Measurements from ENCODE around the gene UBA6.
"Not testable (repeated sequence)": the region's sequence is repeated elsewhere in the genome, so short reads cannot be mapped to it uniquely, and the experiment has no call there.

Gene UBA6

GRCh38 chr4:67700738-67701516 lies at the start of gene UBA6:
UBA6 (minus strand) TSS chr4:67701155; CDS start chr4:67701119, 36 bp downstream.
- FAIRE-seq = peak; percentile 43

- FAIRE-seq = no peak
Measured at GRCh38 chr4:67750691-67751090, 49.7 kb upstream of the UBA6 start.

- FAIRE-seq = no peak
Measured at GRCh38 chr4:67749286-67749685, 48.3 kb upstream of the UBA6 start.

GRCh38 chr4:67746797-67747495 lies 46.0 kb upstream of the UBA6 start:
- no peak for FAIRE-seq

- FAIRE-seq = no peak
Measured at GRCh38 chr4:67744561-67745283, 43.8 kb upstream of the UBA6 start.

- no peak for FAIRE-seq
Measured at GRCh38 chr4:67743194-67743593, 42.2 kb upstream of the UBA6 start.

- FAIRE-seq = no peak
Measured at GRCh38 chr4:67736262-67736661, 35.3 kb upstream of the UBA6 start.

- FAIRE-seq = no peak
Measured at GRCh38 chr4:67735325-67735724, 34.4 kb upstream of the UBA6 start.

GRCh38 chr4:67730511-67730910 lies 29.6 kb upstream of the UBA6 start:
- FAIRE-seq = not testable (repeated sequence)

- no peak for FAIRE-seq
Measured at GRCh38 chr4:67727124-67727850, 26.3 kb upstream of the UBA6 start.

- FAIRE-seq = no peak
Measured at GRCh38 chr4:67725981-67726380, 25.0 kb upstream of the UBA6 start.

- FAIRE-seq = no peak
Measured at GRCh38 chr4:67725132-67725531, 24.2 kb upstream of the UBA6 start.

GRCh38 chr4:67723949-67724348 lies 23.0 kb upstream of the UBA6 start:
- FAIRE-seq = no peak

GRCh38 chr4:67723341-67723740 lies 22.4 kb upstream of the UBA6 start:
- FAIRE-seq = no peak

GRCh38 chr4:67721770-67722597 lies 21.0 kb upstream of the UBA6 start:
- FAIRE-seq = no peak

GRCh38 chr4:67721315-67721769 lies 20.4 kb upstream of the UBA6 start:
- no peak for FAIRE-seq

GRCh38 chr4:67719953-67720617 lies 19.1 kb upstream of the UBA6 start:
- no peak for FAIRE-seq

- no peak for FAIRE-seq
Measured at GRCh38 chr4:67718848-67719247, 17.9 kb upstream of the UBA6 start.

GRCh38 chr4:67717586-67717985 lies 16.6 kb upstream of the UBA6 start:
- no peak for FAIRE-seq

- FAIRE-seq = no peak
Measured at GRCh38 chr4:67714955-67715354, 14.0 kb upstream of the UBA6 start.

GRCh38 chr4:67714248-67714583 lies 13.3 kb upstream of the UBA6 start:
- FAIRE-seq = no peak

Data from colon (tissue), 2 donors.